Measurements from ENCODE around the gene KCNK1.

- no peak for TF ChIP-seq CTCF (IDR thresholded peaks at IDR 0.05 in 4 of 5, conservative IDR thresholded peaks at IDR 0.05 in 1 of 5)
- no peak for TF ChIP-seq POLR2A (IDR thresholded peaks at IDR 0.05)
These were observed 93.4 kb downstream of the KCNK1 start for GRCh38 chr1:233707153-233707879.
